ENCODE results near the gene ASXL2.

DNA sequence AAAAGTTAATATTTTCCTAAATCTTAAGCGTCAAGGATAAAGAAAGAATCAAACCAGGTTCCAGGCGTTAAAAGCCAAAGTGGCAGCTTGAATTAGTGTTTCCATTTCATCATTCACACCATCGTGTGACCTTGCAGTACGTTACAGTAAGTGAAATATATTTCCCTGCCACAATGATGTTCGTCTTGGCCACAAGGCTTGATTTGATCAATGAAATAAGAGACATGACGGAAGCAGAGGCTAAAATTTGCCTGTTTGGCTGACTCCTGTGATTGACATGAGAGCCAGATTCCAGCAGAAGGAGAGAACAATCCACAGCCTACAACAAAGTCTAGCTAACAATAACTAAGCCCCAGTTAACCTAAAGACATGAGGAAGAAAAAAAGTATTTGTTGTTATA, 62.0 kb downstream of the ASXL2 start:
- TF ChIP-seq EP300 (IDR thresholded peaks at IDR 0.05; ENCODE audit: borderline replicate concordance) (no peak), FOXM1 (IDR thresholded peaks at IDR 0.05; ENCODE audit: borderline replicate concordance, low read depth) (no peak), RAD21 (IDR thresholded peaks at IDR 0.05; ENCODE audit: low read depth) (no peak), EGR1 (IDR thresholded peaks at IDR 0.05) (no peak), TEAD4 (IDR thresholded peaks at IDR 0.05) (no peak), ZBTB7A (IDR thresholded peaks at IDR 0.05; ENCODE audit: low read depth) (no peak), CREB1 (IDR thresholded peaks at IDR 0.05; ENCODE audit: low read depth) (no peak), TCF12 (IDR thresholded peaks at IDR 0.05; ENCODE audit: low read depth) (no peak), CEBPB (IDR thresholded peaks at IDR 0.05) (no peak), TAF1 (IDR thresholded peaks at IDR 0.05; ENCODE audit: low read depth) (no peak), YY1 (IDR thresholded peaks at IDR 0.05; ENCODE audit: low read depth) (no peak)
- TF ChIP-seq, protein P1, sequence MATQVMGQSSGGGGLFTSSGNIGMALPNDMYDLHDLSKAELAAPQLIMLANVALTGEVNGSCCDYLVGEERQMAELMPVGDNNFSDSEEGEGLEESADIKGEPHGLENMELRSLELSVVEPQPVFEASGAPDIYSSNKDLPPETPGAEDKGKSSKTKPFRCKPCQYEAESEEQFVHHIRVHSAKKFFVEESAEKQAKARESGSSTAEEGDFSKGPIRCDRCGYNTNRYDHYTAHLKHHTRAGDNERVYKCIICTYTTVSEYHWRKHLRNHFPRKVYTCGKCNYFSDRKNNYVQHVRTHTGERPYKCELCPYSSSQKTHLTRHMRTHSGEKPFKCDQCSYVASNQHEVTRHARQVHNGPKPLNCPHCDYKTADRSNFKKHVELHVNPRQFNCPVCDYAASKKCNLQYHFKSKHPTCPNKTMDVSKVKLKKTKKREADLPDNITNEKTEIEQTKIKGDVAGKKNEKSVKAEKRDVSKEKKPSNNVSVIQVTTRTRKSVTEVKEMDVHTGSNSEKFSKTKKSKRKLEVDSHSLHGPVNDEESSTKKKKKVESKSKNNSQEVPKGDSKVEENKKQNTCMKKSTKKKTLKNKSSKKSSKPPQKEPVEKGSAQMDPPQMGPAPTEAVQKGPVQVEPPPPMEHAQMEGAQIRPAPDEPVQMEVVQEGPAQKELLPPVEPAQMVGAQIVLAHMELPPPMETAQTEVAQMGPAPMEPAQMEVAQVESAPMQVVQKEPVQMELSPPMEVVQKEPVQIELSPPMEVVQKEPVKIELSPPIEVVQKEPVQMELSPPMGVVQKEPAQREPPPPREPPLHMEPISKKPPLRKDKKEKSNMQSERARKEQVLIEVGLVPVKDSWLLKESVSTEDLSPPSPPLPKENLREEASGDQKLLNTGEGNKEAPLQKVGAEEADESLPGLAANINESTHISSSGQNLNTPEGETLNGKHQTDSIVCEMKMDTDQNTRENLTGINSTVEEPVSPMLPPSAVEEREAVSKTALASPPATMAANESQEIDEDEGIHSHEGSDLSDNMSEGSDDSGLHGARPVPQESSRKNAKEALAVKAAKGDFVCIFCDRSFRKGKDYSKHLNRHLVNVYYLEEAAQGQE (IDR thresholded peaks at IDR 0.05; ENCODE audit: low read depth), result no peak
- TF ChIP-seq, protein P2, sequence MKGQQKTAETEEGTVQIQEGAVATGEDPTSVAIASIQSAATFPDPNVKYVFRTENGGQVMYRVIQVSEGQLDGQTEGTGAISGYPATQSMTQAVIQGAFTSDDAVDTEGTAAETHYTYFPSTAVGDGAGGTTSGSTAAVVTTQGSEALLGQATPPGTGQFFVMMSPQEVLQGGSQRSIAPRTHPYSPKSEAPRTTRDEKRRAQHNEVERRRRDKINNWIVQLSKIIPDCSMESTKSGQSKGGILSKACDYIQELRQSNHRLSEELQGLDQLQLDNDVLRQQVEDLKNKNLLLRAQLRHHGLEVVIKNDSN (IDR thresholded peaks at IDR 0.05), result no peak
- TF ChIP-seq, protein P3, sequence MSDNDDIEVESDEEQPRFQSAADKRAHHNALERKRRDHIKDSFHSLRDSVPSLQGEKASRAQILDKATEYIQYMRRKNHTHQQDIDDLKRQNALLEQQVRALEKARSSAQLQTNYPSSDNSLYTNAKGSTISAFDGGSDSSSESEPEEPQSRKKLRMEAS (IDR thresholded peaks at IDR 0.05), result no peak
